ENCODE data around the gene ATF4.

ATF4 gene

GRCh38 chr22:39481054-39481453 is 39.3 kb upstream of the ATF4 start:
- H3K27me3 ChIP-seq (ENCODE audit: insufficient read depth, low read length), result no peaks in the 10 kb centered on the region

GRCh38 chr22:39481595-39481994 is 38.8 kb upstream of the ATF4 start:
- no peaks in the 10 kb centered on the region for H4K20me1 ChIP-seq (ENCODE audit: insufficient read depth, low read length)

More at GRCh38 chr22:39481054-39481453, 39.3 kb upstream of the ATF4 start:
- Histone ChIP-seq H3K4me3 (ENCODE audit: low read depth, low read length, poor library complexity, severe bottlenecking) (no peak overlapping the region), H2AFZ (ENCODE audit: low read length) (no peak overlapping the region), H3K27ac (ENCODE audit: low read depth, low read length, poor library complexity, severe bottlenecking) (no peak overlapping the region), H3K4me2 (ENCODE audit: low read length) (no peak overlapping the region), H3K9me2 (ENCODE audit: low read depth, low read length) (no peaks in the 10 kb centered on the region), H3K79me2 (ENCODE audit: insufficient read depth, low read length) (0 out of 2 replicates have a peak, but pooled peaks cover 4% of the 10 kb centered on the region), H3K9me3 (ENCODE audit: low read length) (no peaks in the 10 kb centered on the region), H3F3A (ENCODE audit: insufficient read depth, low read length) (no peaks in the 10 kb centered on the region), H3K36me3 (ENCODE audit: insufficient read depth, low read length) (peaks cover 94% of the 10 kb centered on the region), H4K20me1 (ENCODE audit: insufficient read depth, low read length) (no peaks in the 10 kb centered on the region), H3K4me1 (ENCODE audit: insufficient read depth, low read length, severe bottlenecking) (no peaks in the 10 kb centered on the region), H3K9ac (ENCODE audit: low read length) (no peak overlapping the region)
- TF ChIP-seq CTCF (IDR thresholded peaks at IDR 0.05; ENCODE audit: low read length) (no peak), EZH2 (IDR thresholded peaks at IDR 0.05; ENCODE audit: borderline replicate concordance, low read length) (no peak)

GRCh38 chr22:39482768-39483167 is 37.6 kb upstream of the ATF4 start:
- Histone ChIP-seq H3K79me2 (ENCODE audit: insufficient read depth, low read length) (no peaks in the 10 kb centered on the region), H3K9me3 (ENCODE audit: low read length) (no peaks in the 10 kb centered on the region), H3K4me1 (ENCODE audit: insufficient read depth, low read length, severe bottlenecking) (no peaks in the 10 kb centered on the region), H3K9me2 (ENCODE audit: low read depth, low read length) (no peaks in the 10 kb centered on the region), H2AFZ (ENCODE audit: low read length) (no peak overlapping the region), H3K4me3 (ENCODE audit: low read depth, low read length, poor library complexity, severe bottlenecking) (no peak overlapping the region), H4K20me1 (ENCODE audit: insufficient read depth, low read length) (no peaks in the 10 kb centered on the region), H3K27me3 (ENCODE audit: insufficient read depth, low read length) (no peaks in the 10 kb centered on the region), H3K9ac (ENCODE audit: low read length) (no peak overlapping the region), H3F3A (ENCODE audit: insufficient read depth, low read length) (no peaks in the 10 kb centered on the region), H3K27ac (ENCODE audit: low read depth, low read length, poor library complexity, severe bottlenecking) (peak overlapping the region; percentile 39), H3K4me2 (ENCODE audit: low read length) (no peak overlapping the region), H3K36me3 (ENCODE audit: insufficient read depth, low read length) (peaks cover 94% of the 10 kb centered on the region)
- TF ChIP-seq EZH2 (IDR thresholded peaks at IDR 0.05; ENCODE audit: borderline replicate concordance, low read length) (no peak), CTCF (IDR thresholded peaks at IDR 0.05; ENCODE audit: low read length) (no peak)

More at GRCh38 chr22:39481595-39481994, 38.8 kb upstream of the ATF4 start:
- H2AFZ ChIP-seq (ENCODE audit: low read length), result no peak overlapping the region
- no peak overlapping the region for H3K4me2 ChIP-seq (ENCODE audit: low read length)
- no peaks in the 10 kb centered on the region for H3K9me3 ChIP-seq (ENCODE audit: low read length)
- H3F3A ChIP-seq (ENCODE audit: insufficient read depth, low read length), result no peaks in the 10 kb centered on the region
- TF ChIP-seq EZH2 (IDR thresholded peaks at IDR 0.05; ENCODE audit: borderline replicate concordance, low read length), result no peak
- no peak overlapping the region for H3K27ac ChIP-seq (ENCODE audit: low read depth, low read length, poor library complexity, severe bottlenecking)
- H3K79me2 ChIP-seq (ENCODE audit: insufficient read depth, low read length), result no peaks in the 10 kb centered on the region
- no peaks in the 10 kb centered on the region for H3K9me2 ChIP-seq (ENCODE audit: low read depth, low read length)
- H3K4me3 ChIP-seq (ENCODE audit: low read depth, low read length, poor library complexity, severe bottlenecking), result no peak overlapping the region
- H3K4me1 ChIP-seq (ENCODE audit: insufficient read depth, low read length, severe bottlenecking), result no peaks in the 10 kb centered on the region
- H3K9ac ChIP-seq (ENCODE audit: low read length), result no peak overlapping the region
- H3K36me3 ChIP-seq (ENCODE audit: insufficient read depth, low read length), result peaks cover 94% of the 10 kb centered on the region
- H3K27me3 ChIP-seq (ENCODE audit: insufficient read depth, low read length), result no peaks in the 10 kb centered on the region

Measured in OCI-LY1 (cell line).